GM12878 (cell line): Measurements from ENCODE around the gene SLC52A3. TPM values are rescaled to one million over a fixed set of nuclear protein-coding genes. Genes with fewer than 3 reads are reported as not detected.

Experiments used
- CHD1 ChIP-seq: IDR thresholded peaks from 2 replicates; pipeline ENCODE4 v1.6.1; 2012; ENCODE audit warnings: low read depth, low read length, improper control_type of control experiment
- CHD4 ChIP-seq: fragments of 200-600 bp; sonication (generic); IDR thresholded peaks from 2 replicates; pipeline ENCODE4 v1.6.1; 2016; ENCODE audit warnings: mild to moderate bottlenecking
- EED ChIP-seq: sonication (generic); IDR thresholded peaks from 2 replicates; pipeline ENCODE4 v1.6.1; 2016; ENCODE audit warnings: antibody characterized with exemption, low read depth
- IRF4 ChIP-seq: IDR thresholded peaks from 2 replicates; pipeline ENCODE4 v1.6.1; 2011; ENCODE audit warnings: low read depth, low read length
- NFYA ChIP-seq: IDR thresholded peaks from 2 replicates; pipeline ENCODE4 v1.6.1; 2011; ENCODE audit warnings: low read depth, mild to moderate bottlenecking, low read length, improper control_type of control experiment, borderline replicate concordance
- NR2C1 ChIP-seq: fragments of 450-650 bp; IDR thresholded peaks from 2 replicates; pipeline ENCODE4 v1.6.1; 2017; ENCODE audit warnings: antibody characterized with exemption, mild to moderate bottlenecking, moderate library complexity
- PAX5 ChIP-seq: IDR thresholded peaks from 2 replicates; pipeline ENCODE4 v1.6.1; 2011; ENCODE audit warnings: low read depth, low read length, borderline replicate concordance
- PAX8 ChIP-seq: fragments of 450-650 bp; IDR thresholded peaks from 2 replicates; pipeline ENCODE4 v1.6.1; 2017; ENCODE audit warnings: mild to moderate bottlenecking, moderate library complexity
- POLR2AphosphoS5 ChIP-seq: IDR thresholded peaks from 2 replicates; pipeline ENCODE4 v1.6.1; 2011; ENCODE audit warnings: mild to moderate bottlenecking, low read length, inconsistent platforms
- RAD51 ChIP-seq: fragments of 450-650 bp; IDR thresholded peaks from 2 replicates; pipeline ENCODE4 v1.6.1; 2016; ENCODE audit warnings: moderate library complexity, mild to moderate bottlenecking, inconsistent platforms
- RBBP5 ChIP-seq: fragments of 200-600 bp; sonication (generic); conservative IDR thresholded peaks from 2 replicates; pipeline ENCODE4 v1.6.1; 2016
- SMAD1 ChIP-seq: fragments of 450-650 bp; IDR thresholded peaks from 2 replicates; pipeline ENCODE4 v1.6.1; 2018; ENCODE audit warnings: mild to moderate bottlenecking, low read depth; ENCODE audit not compliant: partially characterized antibody
- SMAD5 ChIP-seq: IDR thresholded peaks from 2 replicates; pipeline ENCODE4 v1.6.1; 2016; ENCODE audit warnings: antibody characterized with exemption, low read depth
- SMARCA5 ChIP-seq: fragments of 450-650 bp; IDR thresholded peaks from 2 replicates; pipeline ENCODE4 v1.6.1; 2017; ENCODE audit warnings: mild to moderate bottlenecking
- WRNIP1 ChIP-seq: IDR thresholded peaks from 2 replicates; pipeline ENCODE4 v1.6.1; 2011; ENCODE audit warnings: low read depth, low read length, improper control_type of control experiment, borderline replicate concordance
- ZSCAN29 ChIP-seq: fragments of 450-650 bp; IDR thresholded peaks from 2 replicates; pipeline ENCODE4 v1.6.1; 2017; ENCODE audit warnings: mild to moderate bottlenecking, moderate library complexity
- ZZZ3 ChIP-seq: IDR thresholded peaks from 2 replicates; pipeline ENCODE4 v1.6.1; 2011; ENCODE audit warnings: low read depth; ENCODE audit not compliant: control insufficient read depth, insufficient read length
- polyA plus RNA-seq, 11 experiments: library from polyadenylated mRNA; depleted of rRNA in 4 of 11; unstranded in 6 of 11; stranded (reverse) in 5 of 11; fragments of >200 nt; fragmentation: Nextera tagmentation in 4 of 11; fragmentation: Illumina TruSeq in 1 of 11; extraction: Ambion mirVana in 4 of 11; extraction: Trizol in 1 of 11; gene quantifications; 1 replicate in 1 of 11; 2 replicates in 10 of 11; pipeline versions ENCODE4 v1.2.1 to v1.2.3, GENCODE V29; 2011 to 2016; ENCODE audit warnings: inconsistent platforms in 2 of 11, missing spikeins in 2 of 11, low read depth in 1 of 11
- total RNA-seq, 4 experiments: library from RNA; depleted of rRNA in 3 of 4; stranded (reverse); fragments of >200 nt in 3 of 4; fragmentation: Illumina TruSeq in 1 of 4; extraction: Trizol in 1 of 4; gene quantifications; 2 replicates each; pipeline versions ENCODE4 v1.2.1 to v1.2.3, GENCODE V29; 2013 to 2021
- TF ChIP-seq, protein P1 (sequence below): IDR thresholded peaks from 2 replicates; pipeline ENCODE4 v1.6.1; 2011; ENCODE audit warnings: low read depth, mild to moderate bottlenecking, low read length, moderate library complexity, borderline replicate concordance; ENCODE audit errors: extremely low read depth
- TF ChIP-seq, protein P2 (sequence below): fragments of 450-650 bp; IDR thresholded peaks from 2 replicates; pipeline ENCODE4 v1.6.1; 2017; ENCODE audit warnings: borderline replicate concordance
- TF ChIP-seq, protein P3 (sequence below): fragments of 450-650 bp; IDR thresholded peaks from 2 replicates; pipeline ENCODE4 v1.6.1; 2017; ENCODE audit warnings: mild to moderate bottlenecking
- TF ChIP-seq, protein P4 (sequence below): fragments of 450-650 bp; conservative IDR thresholded peaks from 2 replicates; pipeline ENCODE4 v1.6.1; 2017; ENCODE audit warnings: mild to moderate bottlenecking, moderate library complexity
- TF ChIP-seq, protein P5 (sequence below), 3 experiments: IDR thresholded peaks in 2 of 3; conservative IDR thresholded peaks in 1 of 3; 2 replicates each; pipeline ENCODE4 v1.5.1; 2011; ENCODE audit warnings: low read depth in 3 of 3, low read length in 3 of 3, mild to moderate bottlenecking in 3 of 3, control low read depth in 2 of 3, moderate library complexity in 2 of 3, inconsistent platforms in 1 of 3, mixed read lengths in 1 of 3; ENCODE audit not compliant: control insufficient read depth in 2 of 3, insufficient read depth in 1 of 3; ENCODE audit errors: extremely low read depth in 1 of 3

SLC52A3 gene
- total and polyA plus RNA-seq, 10 of the 15 experiments (the other 5 are each of a cell fraction or from before 2014, with no cell fraction given) = not detected

DNA sequence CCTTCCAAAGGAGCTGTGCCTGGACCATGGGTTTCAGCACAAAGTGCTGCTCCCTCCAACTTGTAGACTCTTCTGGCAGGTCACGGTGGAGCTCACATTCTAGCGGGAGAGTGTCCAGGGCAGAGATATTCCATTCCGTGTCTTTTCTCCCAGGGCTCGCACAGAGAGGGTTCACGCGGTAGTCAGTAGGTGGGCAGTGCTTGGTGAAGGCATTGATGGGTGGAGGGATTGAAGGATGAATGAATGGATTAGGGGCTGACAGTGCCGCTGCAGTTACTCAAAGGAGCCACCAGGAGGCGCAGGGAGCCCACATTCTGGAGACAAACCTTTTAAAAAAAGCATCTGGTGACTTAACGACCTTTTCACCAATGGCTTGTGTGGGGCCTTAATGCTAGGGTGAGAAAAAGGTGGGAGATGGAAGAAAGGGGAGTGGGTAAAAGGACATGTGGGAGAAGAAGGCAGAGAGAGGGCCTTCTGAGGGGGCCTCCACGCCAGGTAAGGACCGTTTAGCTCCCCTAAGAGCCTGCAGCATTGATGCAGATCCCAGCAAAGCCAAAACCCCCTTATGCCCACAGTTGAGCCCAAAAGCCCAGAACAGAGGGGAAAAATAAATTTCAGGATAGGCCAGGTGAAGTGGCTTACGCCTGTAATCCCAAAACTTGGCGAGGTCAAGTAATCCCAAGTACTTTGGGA is 47.8 kb upstream of the SLC52A3 start (continued):
- TF ChIP-seq RBBP5 (no peak), CHD4 (no peak), IRF4 (no peak), EED (no peak), SMAD5 (no peak), CHD1 (no peak), ZZZ3 (no peak), PAX5 (no peak), NR2C1 (no peak), NFYA (no peak), PAX8 (no peak), ZSCAN29 (no peak), POLR2AphosphoS5 (no peak), SMAD1 (no peak), WRNIP1 (no peak), SMARCA5 (no peak), RAD51 (no peak)
- TF ChIP-seq, protein P1, sequence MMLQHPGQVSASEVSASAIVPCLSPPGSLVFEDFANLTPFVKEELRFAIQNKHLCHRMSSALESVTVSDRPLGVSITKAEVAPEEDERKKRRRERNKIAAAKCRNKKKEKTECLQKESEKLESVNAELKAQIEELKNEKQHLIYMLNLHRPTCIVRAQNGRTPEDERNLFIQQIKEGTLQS = no peak
- TF ChIP-seq, protein P2, sequence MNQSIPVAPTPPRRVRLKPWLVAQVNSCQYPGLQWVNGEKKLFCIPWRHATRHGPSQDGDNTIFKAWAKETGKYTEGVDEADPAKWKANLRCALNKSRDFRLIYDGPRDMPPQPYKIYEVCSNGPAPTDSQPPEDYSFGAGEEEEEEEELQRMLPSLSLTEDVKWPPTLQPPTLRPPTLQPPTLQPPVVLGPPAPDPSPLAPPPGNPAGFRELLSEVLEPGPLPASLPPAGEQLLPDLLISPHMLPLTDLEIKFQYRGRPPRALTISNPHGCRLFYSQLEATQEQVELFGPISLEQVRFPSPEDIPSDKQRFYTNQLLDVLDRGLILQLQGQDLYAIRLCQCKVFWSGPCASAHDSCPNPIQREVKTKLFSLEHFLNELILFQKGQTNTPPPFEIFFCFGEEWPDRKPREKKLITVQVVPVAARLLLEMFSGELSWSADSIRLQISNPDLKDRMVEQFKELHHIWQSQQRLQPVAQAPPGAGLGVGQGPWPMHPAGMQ = no peak
- TF ChIP-seq, protein P3, sequence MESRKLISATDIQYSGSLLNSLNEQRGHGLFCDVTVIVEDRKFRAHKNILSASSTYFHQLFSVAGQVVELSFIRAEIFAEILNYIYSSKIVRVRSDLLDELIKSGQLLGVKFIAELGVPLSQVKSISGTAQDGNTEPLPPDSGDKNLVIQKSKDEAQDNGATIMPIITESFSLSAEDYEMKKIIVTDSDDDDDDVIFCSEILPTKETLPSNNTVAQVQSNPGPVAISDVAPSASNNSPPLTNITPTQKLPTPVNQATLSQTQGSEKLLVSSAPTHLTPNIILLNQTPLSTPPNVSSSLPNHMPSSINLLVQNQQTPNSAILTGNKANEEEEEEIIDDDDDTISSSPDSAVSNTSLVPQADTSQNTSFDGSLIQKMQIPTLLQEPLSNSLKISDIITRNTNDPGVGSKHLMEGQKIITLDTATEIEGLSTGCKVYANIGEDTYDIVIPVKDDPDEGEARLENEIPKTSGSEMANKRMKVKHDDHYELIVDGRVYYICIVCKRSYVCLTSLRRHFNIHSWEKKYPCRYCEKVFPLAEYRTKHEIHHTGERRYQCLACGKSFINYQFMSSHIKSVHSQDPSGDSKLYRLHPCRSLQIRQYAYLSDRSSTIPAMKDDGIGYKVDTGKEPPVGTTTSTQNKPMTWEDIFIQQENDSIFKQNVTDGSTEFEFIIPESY = no peak
- TF ChIP-seq, protein P4, sequence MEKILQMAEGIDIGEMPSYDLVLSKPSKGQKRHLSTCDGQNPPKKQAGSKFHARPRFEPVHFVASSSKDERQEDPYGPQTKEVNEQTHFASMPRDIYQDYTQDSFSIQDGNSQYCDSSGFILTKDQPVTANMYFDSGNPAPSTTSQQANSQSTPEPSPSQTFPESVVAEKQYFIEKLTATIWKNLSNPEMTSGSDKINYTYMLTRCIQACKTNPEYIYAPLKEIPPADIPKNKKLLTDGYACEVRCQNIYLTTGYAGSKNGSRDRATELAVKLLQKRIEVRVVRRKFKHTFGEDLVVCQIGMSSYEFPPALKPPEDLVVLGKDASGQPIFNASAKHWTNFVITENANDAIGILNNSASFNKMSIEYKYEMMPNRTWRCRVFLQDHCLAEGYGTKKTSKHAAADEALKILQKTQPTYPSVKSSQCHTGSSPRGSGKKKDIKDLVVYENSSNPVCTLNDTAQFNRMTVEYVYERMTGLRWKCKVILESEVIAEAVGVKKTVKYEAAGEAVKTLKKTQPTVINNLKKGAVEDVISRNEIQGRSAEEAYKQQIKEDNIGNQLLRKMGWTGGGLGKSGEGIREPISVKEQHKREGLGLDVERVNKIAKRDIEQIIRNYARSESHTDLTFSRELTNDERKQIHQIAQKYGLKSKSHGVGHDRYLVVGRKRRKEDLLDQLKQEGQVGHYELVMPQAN = no peak
- TF ChIP-seq, protein P5, sequence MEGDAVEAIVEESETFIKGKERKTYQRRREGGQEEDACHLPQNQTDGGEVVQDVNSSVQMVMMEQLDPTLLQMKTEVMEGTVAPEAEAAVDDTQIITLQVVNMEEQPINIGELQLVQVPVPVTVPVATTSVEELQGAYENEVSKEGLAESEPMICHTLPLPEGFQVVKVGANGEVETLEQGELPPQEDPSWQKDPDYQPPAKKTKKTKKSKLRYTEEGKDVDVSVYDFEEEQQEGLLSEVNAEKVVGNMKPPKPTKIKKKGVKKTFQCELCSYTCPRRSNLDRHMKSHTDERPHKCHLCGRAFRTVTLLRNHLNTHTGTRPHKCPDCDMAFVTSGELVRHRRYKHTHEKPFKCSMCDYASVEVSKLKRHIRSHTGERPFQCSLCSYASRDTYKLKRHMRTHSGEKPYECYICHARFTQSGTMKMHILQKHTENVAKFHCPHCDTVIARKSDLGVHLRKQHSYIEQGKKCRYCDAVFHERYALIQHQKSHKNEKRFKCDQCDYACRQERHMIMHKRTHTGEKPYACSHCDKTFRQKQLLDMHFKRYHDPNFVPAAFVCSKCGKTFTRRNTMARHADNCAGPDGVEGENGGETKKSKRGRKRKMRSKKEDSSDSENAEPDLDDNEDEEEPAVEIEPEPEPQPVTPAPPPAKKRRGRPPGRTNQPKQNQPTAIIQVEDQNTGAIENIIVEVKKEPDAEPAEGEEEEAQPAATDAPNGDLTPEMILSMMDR (IDR thresholded peaks at IDR 0.05 in 2 of 3, conservative IDR thresholded peaks at IDR 0.05 in 1 of 3; ENCODE audit: control insufficient read depth in 2 of 3, extremely low read depth in 1 of 3, insufficient read depth in 1 of 3, low read depth in 3 of 3, low read length in 3 of 3) = peak; percentile 98
